BLaER1 (cell line): Measurements from ENCODE around the gene ANOS1.

Experiments used
- H3K27ac ChIP-seq: shearing (Covaris generic); formaldehyde crosslinking; 2 replicates; pipeline ENCODE4 v1.8.1; 2022
- H3K27me3 ChIP-seq: shearing (Covaris generic); formaldehyde crosslinking; 2 replicates; pipeline ENCODE4 v1.8.1; 2022
- H3K36me3 ChIP-seq: shearing (Covaris generic); formaldehyde crosslinking; 2 replicates; pipeline ENCODE4 v1.8.1; 2022
- H3K4me1 ChIP-seq: shearing (Covaris generic); formaldehyde crosslinking; 2 replicates; pipeline ENCODE4 v1.8.1; 2022
- H3K4me2 ChIP-seq: shearing (Covaris generic); formaldehyde crosslinking; 2 replicates; pipeline ENCODE4 v1.8.1; 2022
- H3K4me3 ChIP-seq: shearing (Covaris generic); formaldehyde crosslinking; 2 replicates; pipeline ENCODE4 v1.8.1; 2022
- H3K9ac ChIP-seq: shearing (Covaris generic); formaldehyde crosslinking; 2 replicates; pipeline ENCODE4 v1.8.1; 2022
- H3K9me3 ChIP-seq: shearing (Covaris generic); formaldehyde crosslinking; 2 replicates; pipeline ENCODE4 v1.8.1; 2022
- H4K20me1 ChIP-seq: shearing (Covaris generic); formaldehyde crosslinking; 2 replicates; pipeline ENCODE4 v1.8.1; 2022
- Cebpa-rat ChIP-seq: shearing (Covaris generic); IDR thresholded peaks from 2 replicates; pipeline ENCODE4 v1.8.1; 2022

The ANOS1 gene

GRCh38 chrX:8675006-8675630 lies 56.8 kb downstream of the ANOS1 start:
- Histone ChIP-seq H3K4me2 (no peak overlapping the region), H3K4me1 (no peaks in the 10 kb centered on the region; the same call in 1 of the 2 replicates), H3K9ac (no peak overlapping the region), H3K36me3 (no peaks in the 10 kb centered on the region), H3K4me3 (no peak overlapping the region), H4K20me1 (no peaks in the 10 kb centered on the region), H3K27ac (no peak overlapping the region), H3K9me3 (no peaks in the 10 kb centered on the region), H3K27me3 (no peaks in the 10 kb centered on the region)
- no peak for TF ChIP-seq Cebpa-rat

- Histone ChIP-seq H3K4me1 (peaks cover 5% of the 10 kb centered on the region; the same call in 1 of the 2 replicates), H3K27ac (no peak overlapping the region), H3K4me3 (no peak overlapping the region), H4K20me1 (no peaks in the 10 kb centered on the region), H3K9ac (no peak overlapping the region), H3K9me3 (no peaks in the 10 kb centered on the region), H3K36me3 (no peaks in the 10 kb centered on the region), H3K27me3 (no peaks in the 10 kb centered on the region), H3K4me2 (no peak overlapping the region)
- no peak for TF ChIP-seq Cebpa-rat
These were observed 58.7 kb downstream of the ANOS1 start for GRCh38 chrX:8673201-8673600.

- peaks cover 5% of the 10 kb centered on the region; the same call in 1 of the 2 replicates for H3K4me1 ChIP-seq
- H3K4me3 ChIP-seq, result no peak overlapping the region
- no peaks in the 10 kb centered on the region for H3K9me3 ChIP-seq
- H3K36me3 ChIP-seq, result no peaks in the 10 kb centered on the region
- H3K27me3 ChIP-seq, result no peaks in the 10 kb centered on the region
- no peak for TF ChIP-seq Cebpa-rat
- no peak overlapping the region for H3K9ac ChIP-seq
- no peak overlapping the region for H3K4me2 ChIP-seq
- no peaks in the 10 kb centered on the region for H4K20me1 ChIP-seq
- no peak overlapping the region for H3K27ac ChIP-seq
These were observed 59.8 kb downstream of the ANOS1 start for GRCh38 chrX:8672176-8672575.

GRCh38 chrX:8668813-8669212 lies 63.1 kb downstream of the ANOS1 start:
- Histone ChIP-seq H3K27me3 (no peaks in the 10 kb centered on the region), H3K4me1 (peaks cover 5% of the 10 kb centered on the region; the same call in 1 of the 2 replicates), H3K27ac (no peak overlapping the region), H4K20me1 (no peaks in the 10 kb centered on the region), H3K4me3 (no peak overlapping the region), H3K9ac (no peak overlapping the region), H3K36me3 (no peaks in the 10 kb centered on the region), H3K9me3 (no peaks in the 10 kb centered on the region), H3K4me2 (no peak overlapping the region; the same call in 1 of the 2 replicates)
- TF ChIP-seq Cebpa-rat, result no peak

GRCh38 chrX:8663325-8663724 lies 68.6 kb downstream of the ANOS1 start:
- Histone ChIP-seq H3K27me3 (no peaks in the 10 kb centered on the region), H3K4me3 (no peak overlapping the region), H3K9me3 (no peaks in the 10 kb centered on the region), H3K9ac (no peak overlapping the region), H3K4me1 (no peaks in the 10 kb centered on the region), H3K36me3 (no peaks in the 10 kb centered on the region), H3K27ac (no peak overlapping the region), H3K4me2 (no peak overlapping the region), H4K20me1 (no peaks in the 10 kb centered on the region)
- no peak for TF ChIP-seq Cebpa-rat

GRCh38 chrX:8657883-8658282 lies 74.1 kb downstream of the ANOS1 start:
- no peaks in the 10 kb centered on the region for H3K9me3 ChIP-seq
- H3K27me3 ChIP-seq, result no peaks in the 10 kb centered on the region
- H3K27ac ChIP-seq, result no peak overlapping the region
- no peaks in the 10 kb centered on the region for H4K20me1 ChIP-seq
- no peak overlapping the region for H3K4me3 ChIP-seq
- H3K4me2 ChIP-seq, result no peak overlapping the region
- H3K4me1 ChIP-seq, result no peaks in the 10 kb centered on the region
- no peak overlapping the region for H3K9ac ChIP-seq
- H3K36me3 ChIP-seq, result no peaks in the 10 kb centered on the region
- no peak for TF ChIP-seq Cebpa-rat

GRCh38 chrX:8653956-8654355 lies 78.0 kb downstream of the ANOS1 start:
- H3K27me3 ChIP-seq, result no peaks in the 10 kb centered on the region
- H3K4me2 ChIP-seq, result no peak overlapping the region
- H4K20me1 ChIP-seq, result no peaks in the 10 kb centered on the region
- H3K4me3 ChIP-seq, result no peak overlapping the region
- H3K9me3 ChIP-seq, result no peaks in the 10 kb centered on the region
- H3K36me3 ChIP-seq, result no peaks in the 10 kb centered on the region
- H3K9ac ChIP-seq, result no peak overlapping the region
- no peaks in the 10 kb centered on the region for H3K4me1 ChIP-seq
- H3K27ac ChIP-seq, result no peak overlapping the region
- TF ChIP-seq Cebpa-rat, result no peak

GRCh38 chrX:8649969-8650368 lies 82.0 kb downstream of the ANOS1 start:
- no peak for TF ChIP-seq Cebpa-rat
- Histone ChIP-seq H4K20me1 (no peaks in the 10 kb centered on the region), H3K36me3 (no peaks in the 10 kb centered on the region), H3K9ac (no peak overlapping the region), H3K27ac (no peak overlapping the region), H3K4me2 (no peak overlapping the region), H3K27me3 (no peaks in the 10 kb centered on the region), H3K4me3 (no peak overlapping the region), H3K9me3 (no peaks in the 10 kb centered on the region), H3K4me1 (no peaks in the 10 kb centered on the region)

- Histone ChIP-seq H3K9me3 (no peaks in the 10 kb centered on the region), H3K36me3 (no peaks in the 10 kb centered on the region), H3K4me2 (no peak overlapping the region), H3K4me1 (no peaks in the 10 kb centered on the region), H4K20me1 (no peaks in the 10 kb centered on the region), H3K4me3 (no peak overlapping the region), H3K27me3 (no peaks in the 10 kb centered on the region), H3K9ac (no peak overlapping the region), H3K27ac (no peak overlapping the region)
- no peak for TF ChIP-seq Cebpa-rat
These were observed 84.8 kb downstream of the ANOS1 start for GRCh38 chrX:8647176-8647575.

- no peak overlapping the region for H3K27ac ChIP-seq
- no peak overlapping the region for H3K9ac ChIP-seq
- no peaks in the 10 kb centered on the region for H4K20me1 ChIP-seq
These were observed 91.9 kb downstream of the ANOS1 start for GRCh38 chrX:8639949-8640475.

More at GRCh38 chrX:8639949-8640475, 91.9 kb downstream of the ANOS1 start:
- TF ChIP-seq Cebpa-rat, result no peak
- no peaks in the 10 kb centered on the region for H3K27me3 ChIP-seq
- H3K4me1 ChIP-seq, result no peaks in the 10 kb centered on the region
- no peaks in the 10 kb centered on the region for H3K9me3 ChIP-seq
- H3K36me3 ChIP-seq, result no peaks in the 10 kb centered on the region
- H3K4me2 ChIP-seq, result no peak overlapping the region
- H3K4me3 ChIP-seq, result no peak overlapping the region
